HEK293T (cell line): Measurements from ENCODE around the gene CTIF.

Source experiments
- ARNT ChIP-seq: fragments of 450-650 bp; IDR thresholded peaks from 2 replicates; pipeline ENCODE4 v1.6.1; 2017; ENCODE audit warnings: mild to moderate bottlenecking
- BHLHE40 ChIP-seq: fragments of 450-650 bp; IDR thresholded peaks from 2 replicates; pipeline ENCODE4 v1.6.1; 2016; ENCODE audit warnings: mild to moderate bottlenecking, moderate library complexity, borderline replicate concordance
- ELF4 ChIP-seq: fragments of 450-650 bp; IDR thresholded peaks from 2 replicates; pipeline ENCODE4 v1.6.1; 2017; ENCODE audit warnings: antibody characterized with exemption
- FOXA1 ChIP-seq: fragments of 450-650 bp; IDR thresholded peaks from 2 replicates; pipeline ENCODE4 v1.6.1; 2016; ENCODE audit warnings: mild to moderate bottlenecking
- FOXK2 ChIP-seq: fragments of 450-650 bp; IDR thresholded peaks from 2 replicates; pipeline ENCODE4 v1.6.1; 2016; ENCODE audit warnings: mild to moderate bottlenecking
- FOXM1 ChIP-seq: fragments of 450-650 bp; IDR thresholded peaks from 2 replicates; pipeline ENCODE4 v1.6.1; 2017; ENCODE audit warnings: mild to moderate bottlenecking, borderline replicate concordance
- HDGF ChIP-seq: fragments of 450-650 bp; IDR thresholded peaks from 2 replicates; pipeline ENCODE4 v1.6.1; 2017; ENCODE audit warnings: antibody characterized with exemption, borderline replicate concordance
- L3MBTL2 ChIP-seq: fragments of 450-650 bp; conservative IDR thresholded peaks from 2 replicates; pipeline ENCODE4 v1.6.1; 2016; ENCODE audit warnings: mild to moderate bottlenecking
- NFRKB ChIP-seq: fragments of 450-650 bp; IDR thresholded peaks from 2 replicates; pipeline ENCODE4 v1.6.1; 2016; ENCODE audit warnings: mild to moderate bottlenecking, moderate library complexity
- PKNOX1 ChIP-seq: fragments of 450-650 bp; IDR thresholded peaks from 2 replicates; pipeline ENCODE4 v1.6.1; 2016
- SP1 ChIP-seq: fragments of 450-650 bp; IDR thresholded peaks from 2 replicates; pipeline ENCODE4 v1.6.1; 2017
- SUZ12 ChIP-seq: fragments of 450-650 bp; IDR thresholded peaks from 2 replicates; pipeline ENCODE4 v1.6.1; 2016; ENCODE audit warnings: mild to moderate bottlenecking
- TARDBP ChIP-seq: fragments of 450-650 bp; IDR thresholded peaks from 2 replicates; pipeline ENCODE4 v1.6.1; 2016
- ZNF384 ChIP-seq: fragments of 450-650 bp; IDR thresholded peaks from 2 replicates; pipeline ENCODE4 v1.6.1; 2016

GRCh38 chr18:48703028-48703386 is 164.2 kb downstream of the CTIF start:
- TF ChIP-seq HDGF (no peak), TARDBP (no peak), FOXA1 (no peak), ZNF384 (no peak), ARNT (no peak), FOXM1 (no peak), FOXK2 (no peak), ELF4 (no peak), BHLHE40 (no peak), NFRKB (no peak), SP1 (no peak), SUZ12 (no peak), PKNOX1 (no peak), L3MBTL2 (no peak)
